Nephron (organoid): Measurements from ENCODE around the gene ASCL4.

ENCODE experiments used
- H3K27ac Mint-ChIP-seq, 3 experiments: 2 replicates each; pipeline ENCODE4 v1.8.0; 2020; ENCODE audit warnings: mixed read lengths in 3 of 3, mild to moderate bottlenecking in 2 of 3, moderate library complexity in 1 of 3
- H3K27me3 Mint-ChIP-seq: 2 replicates; pipeline ENCODE4 v1.8.0; 2021; ENCODE audit warnings: low read depth, mild to moderate bottlenecking, moderate library complexity, mixed read lengths
- H3K36me3 Mint-ChIP-seq: 2 replicates; pipeline ENCODE4 v1.8.0; 2020; ENCODE audit warnings: low read depth, mixed read lengths
- H3K4me1 Mint-ChIP-seq: 2 replicates; pipeline ENCODE4 v1.8.0; 2020; ENCODE audit warnings: mixed read lengths
- H3K4me3 Mint-ChIP-seq, 3 experiments: 2 replicates each; pipeline ENCODE4 v1.8.0; 2020; ENCODE audit warnings: mild to moderate bottlenecking in 3 of 3, mixed read lengths in 3 of 3, moderate library complexity in 2 of 3
- H3K9me3 Mint-ChIP-seq: 2 replicates; pipeline ENCODE4 v1.8.0; 2020; ENCODE audit warnings: mixed read lengths
- CTCF ChIP-seq, 3 experiments: fragments of 200-600 bp; sonication (generic); IDR thresholded peaks; one replicate each; pipeline ENCODE4 v1.5.0; 2021; ENCODE audit warnings: antibody characterized with exemption in 3 of 3; ENCODE audit not compliant: unreplicated experiment in 3 of 3

The ASCL4 gene

GRCh38 chr12:107788690-107789458 lies 14.4 kb downstream of the ASCL4 start:
- Mint-ChIP-seq H3K4me1 (no peaks in the 10 kb centered on the region), H3K36me3 (no peaks in the 10 kb centered on the region), H3K27ac (no peak overlapping the region), H3K9me3 (peaks cover 9% of the 10 kb centered on the region), H3K27me3 (peaks cover 15% of the 10 kb centered on the region), H3K4me3 (no peak overlapping the region)
- TF ChIP-seq CTCF (IDR thresholded peaks at IDR 0.05; ENCODE audit: unreplicated experiment in 3 of 3) = no peak

DNA sequence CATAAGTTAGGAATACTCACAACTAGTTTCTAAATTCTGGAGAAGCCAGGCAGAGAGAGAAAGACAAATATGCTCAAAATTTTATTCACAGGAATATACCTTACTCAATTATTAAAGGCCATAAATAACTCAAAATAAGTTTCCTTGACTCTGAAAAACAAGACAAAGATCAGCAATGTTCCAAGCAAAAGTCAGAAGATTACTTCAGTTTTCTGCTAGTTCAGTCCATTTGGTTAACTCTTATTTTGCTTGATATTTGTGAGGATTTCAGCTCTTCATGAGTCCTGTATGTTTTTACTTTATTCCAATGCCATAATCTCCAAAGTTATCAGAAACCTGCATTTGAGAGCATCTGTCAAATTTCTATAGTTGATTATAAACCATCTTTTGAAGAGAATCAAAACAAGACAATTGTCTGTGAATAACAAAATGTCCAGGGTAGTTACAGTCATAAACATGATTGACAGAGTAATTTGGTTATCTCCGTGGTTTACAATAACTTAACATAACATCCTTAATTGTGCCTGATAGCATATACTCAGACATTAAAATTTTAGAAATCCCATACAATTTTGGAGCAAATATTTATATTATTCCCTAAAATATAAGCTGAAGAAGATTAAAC lies 17.1 kb downstream of the ASCL4 start:
- H3K4me1 Mint-ChIP-seq = no peaks in the 10 kb centered on the region
- H3K27me3 Mint-ChIP-seq = peaks cover 36% of the 10 kb centered on the region

DNA sequence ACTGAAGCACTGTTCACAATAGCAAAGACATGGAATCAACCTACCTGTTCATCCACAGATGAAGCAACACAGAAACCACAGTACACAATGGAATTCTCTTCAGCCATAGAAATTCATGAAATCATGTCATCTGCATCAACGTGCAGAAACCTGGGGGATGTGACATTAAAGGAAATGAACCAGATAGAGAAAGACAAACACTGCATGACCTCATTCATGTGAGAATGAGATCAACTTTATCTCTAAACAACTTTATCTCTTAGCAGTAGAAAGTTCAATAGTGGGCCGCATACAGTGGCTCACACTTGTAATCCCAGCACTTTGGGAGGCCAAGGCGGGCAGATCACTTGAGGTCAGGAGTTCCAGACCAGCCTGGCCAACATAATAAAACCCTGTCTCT lies 19.9 kb downstream of the ASCL4 start:
- no peak overlapping the region for H3K4me3 Mint-ChIP-seq
- peaks cover 28% of the 10 kb centered on the region for H3K27me3 Mint-ChIP-seq
- H3K36me3 Mint-ChIP-seq = no peaks in the 10 kb centered on the region
- H3K9me3 Mint-ChIP-seq = peaks cover 9% of the 10 kb centered on the region
- H3K27ac Mint-ChIP-seq = no peak overlapping the region
- TF ChIP-seq CTCF (IDR thresholded peaks at IDR 0.05; ENCODE audit: unreplicated experiment in 3 of 3) = no peak
- H3K4me1 Mint-ChIP-seq = no peaks in the 10 kb centered on the region

More for the DNA sequence above, 17.1 kb downstream of the ASCL4 start:
- TF ChIP-seq CTCF (IDR thresholded peaks at IDR 0.05; ENCODE audit: unreplicated experiment in 3 of 3) = no peak
- Mint-ChIP-seq H3K4me3 (no peak overlapping the region), H3K27ac (no peak overlapping the region), H3K9me3 (peaks cover 9% of the 10 kb centered on the region), H3K36me3 (no peaks in the 10 kb centered on the region)

DNA sequence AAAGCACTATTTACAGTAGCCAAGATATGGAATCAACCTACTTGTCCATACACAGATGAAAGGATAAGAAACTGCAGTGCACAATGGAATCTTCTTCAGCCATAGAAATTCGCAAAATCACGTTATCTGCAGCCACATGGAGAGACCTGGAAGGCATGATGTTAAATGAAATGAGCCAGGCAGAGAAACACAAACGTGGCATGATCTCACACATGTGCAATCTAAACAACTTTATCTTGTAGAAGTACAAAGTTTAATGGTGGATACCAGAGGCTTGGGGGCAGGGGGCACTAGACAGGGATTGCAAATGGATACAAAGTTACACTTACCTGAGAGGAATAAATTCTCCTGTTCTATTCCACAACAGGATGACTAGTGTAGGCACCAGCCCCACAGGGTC lies 24.1 kb downstream of the ASCL4 start:
- TF ChIP-seq CTCF (IDR thresholded peaks at IDR 0.05; ENCODE audit: unreplicated experiment in 3 of 3) = no peak
- H3K27ac Mint-ChIP-seq = no peak overlapping the region
- no peaks in the 10 kb centered on the region for H3K36me3 Mint-ChIP-seq
- H3K27me3 Mint-ChIP-seq = peaks cover 41% of the 10 kb centered on the region
- H3K9me3 Mint-ChIP-seq = no peaks in the 10 kb centered on the region
- H3K4me3 Mint-ChIP-seq = no peak overlapping the region
- no peaks in the 10 kb centered on the region for H3K4me1 Mint-ChIP-seq

DNA sequence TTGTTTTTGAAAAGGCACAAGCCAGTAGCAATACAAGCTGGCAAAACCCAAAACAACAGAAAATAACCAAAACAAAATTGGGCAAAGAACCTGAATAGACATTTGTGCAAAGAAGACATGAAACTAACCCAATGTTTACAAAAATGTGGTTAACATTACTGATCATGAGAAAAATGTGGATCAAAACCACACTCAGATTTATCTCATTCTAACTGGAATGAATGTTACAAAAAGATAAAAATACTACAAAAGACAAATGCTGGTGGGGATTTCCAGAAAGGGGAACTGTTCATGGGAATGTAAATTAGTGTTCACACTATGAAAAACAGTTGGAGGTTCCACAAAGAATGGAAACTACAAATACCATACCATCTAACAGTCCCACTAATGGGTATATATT lies 26.6 kb downstream of the ASCL4 start:
- TF ChIP-seq CTCF (IDR thresholded peaks at IDR 0.05; ENCODE audit: unreplicated experiment in 3 of 3) = no peak
- no peaks in the 10 kb centered on the region for H3K36me3 Mint-ChIP-seq
- no peak overlapping the region for H3K4me3 Mint-ChIP-seq
- no peaks in the 10 kb centered on the region for H3K4me1 Mint-ChIP-seq
- H3K27ac Mint-ChIP-seq = no peak overlapping the region
- peaks cover 26% of the 10 kb centered on the region for H3K27me3 Mint-ChIP-seq
- H3K9me3 Mint-ChIP-seq = no peaks in the 10 kb centered on the region

DNA sequence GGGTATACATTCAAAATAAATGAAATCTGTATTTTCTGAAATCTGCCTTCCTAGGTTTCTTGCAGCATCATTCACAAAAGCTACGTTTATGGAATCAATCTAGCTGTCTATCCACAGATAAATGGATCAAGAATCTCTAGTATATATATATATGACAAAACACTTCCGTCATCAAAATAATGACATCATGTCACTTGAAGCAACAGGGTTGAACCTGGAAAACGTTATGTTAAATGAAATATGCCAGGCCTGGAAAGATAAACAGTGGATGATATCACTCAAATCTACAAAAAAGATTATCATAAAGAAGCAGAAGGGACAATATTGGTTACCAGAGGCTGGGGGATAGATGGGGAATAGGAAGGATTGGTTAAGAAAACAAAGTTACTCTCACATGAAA lies 28.6 kb downstream of the ASCL4 start:
- no peak for TF ChIP-seq CTCF (IDR thresholded peaks at IDR 0.05; ENCODE audit: unreplicated experiment in 3 of 3)
- Mint-ChIP-seq H3K36me3 (no peaks in the 10 kb centered on the region), H3K4me3 (no peak overlapping the region), H3K27me3 (peaks cover 23% of the 10 kb centered on the region), H3K27ac (no peak overlapping the region), H3K4me1 (no peaks in the 10 kb centered on the region), H3K9me3 (no peaks in the 10 kb centered on the region)
